ENCODE data around the gene TIA1.
A peak's percentile ranks its signal among the peaks of the same experiment; 100 is the strongest.
"Not testable (repeated sequence)": the region's sequence is repeated elsewhere in the genome, so short reads cannot be mapped to it uniquely, and the experiment has no call there.

TIA1 gene

DNA sequence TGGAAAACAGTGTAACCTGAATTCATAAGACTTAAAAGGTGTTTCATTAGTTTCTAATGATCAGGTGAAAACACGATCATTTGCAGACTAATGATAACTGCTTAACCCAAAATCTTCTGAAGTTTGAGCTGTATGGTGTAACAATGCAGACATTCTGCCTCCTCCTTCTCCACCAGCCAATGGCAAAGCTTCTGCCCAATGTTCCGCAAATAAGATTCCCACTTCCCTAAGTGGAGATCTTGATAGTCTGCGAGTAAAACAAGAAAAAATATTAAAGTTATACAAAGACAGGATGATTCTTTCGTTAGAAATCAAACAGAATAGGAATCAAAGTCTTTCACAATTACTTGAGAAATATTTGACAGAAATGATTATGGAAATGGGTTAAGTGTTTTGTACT is 65.7 kb downstream of the TIA1 start:
- DNase-seq (ENCODE audit: insufficient read length): no peak
- peak; percentile 24 for FAIRE-seq
- TF ChIP-seq TAF1 (IDR thresholded peaks at IDR 0.05; ENCODE audit: borderline replicate concordance, low read depth, low read length) (no peak), POLR2AphosphoS5 (IDR thresholded peaks at IDR 0.05; ENCODE audit: low read depth, low read length) (no peak), POLR2A (IDR thresholded peaks at IDR 0.05; ENCODE audit: low read depth, low read length) (no peak)

DNA sequence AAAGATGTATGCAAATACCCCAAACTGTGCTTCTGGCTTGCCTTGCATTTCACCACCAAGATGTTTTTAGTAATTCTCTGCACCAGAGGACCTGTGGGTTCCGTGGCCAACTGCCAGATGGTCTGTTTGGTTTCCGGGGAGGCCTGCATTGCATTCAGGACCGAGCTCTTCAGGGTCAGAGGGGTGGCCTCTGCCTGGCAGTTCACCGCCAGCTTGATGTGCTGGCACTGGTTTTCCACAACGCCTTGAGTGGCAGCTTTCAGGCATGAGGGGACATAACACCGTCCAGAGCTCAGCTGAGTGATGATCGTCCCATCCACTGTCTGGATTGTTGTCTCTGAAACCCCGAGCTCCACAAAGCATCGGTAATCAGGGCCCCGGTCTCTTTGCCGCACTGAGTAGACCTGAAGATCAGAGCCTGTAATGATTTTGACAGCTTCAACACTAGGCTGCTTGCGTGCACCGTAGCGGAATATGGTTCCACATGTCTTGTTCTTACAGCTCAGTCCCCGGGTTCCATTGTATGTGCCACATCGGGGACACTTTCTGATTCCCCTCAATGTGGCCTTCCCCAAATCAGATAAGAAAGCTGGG is 67.0 kb downstream of the TIA1 start:
- DNase-seq (ENCODE audit: insufficient read length): peak; percentile 57
- peak; percentile 93 for FAIRE-seq
- peak; percentile 77 for TF ChIP-seq POLR2AphosphoS5 (IDR thresholded peaks at IDR 0.05; ENCODE audit: low read depth, low read length)
- no peak for TF ChIP-seq TAF1 (IDR thresholded peaks at IDR 0.05; ENCODE audit: borderline replicate concordance, low read depth, low read length)
- peak; percentile 74 for TF ChIP-seq POLR2A (IDR thresholded peaks at IDR 0.05; ENCODE audit: low read depth, low read length)

GRCh38 chr2:70173520-70173919 is 74.9 kb downstream of the TIA1 start:
- FAIRE-seq: no peak
- TF ChIP-seq POLR2AphosphoS5 (IDR thresholded peaks at IDR 0.05; ENCODE audit: low read depth, low read length) (no peak), TAF1 (IDR thresholded peaks at IDR 0.05; ENCODE audit: borderline replicate concordance, low read depth, low read length) (no peak)
- no peak for DNase-seq (ENCODE audit: insufficient read length)

DNA sequence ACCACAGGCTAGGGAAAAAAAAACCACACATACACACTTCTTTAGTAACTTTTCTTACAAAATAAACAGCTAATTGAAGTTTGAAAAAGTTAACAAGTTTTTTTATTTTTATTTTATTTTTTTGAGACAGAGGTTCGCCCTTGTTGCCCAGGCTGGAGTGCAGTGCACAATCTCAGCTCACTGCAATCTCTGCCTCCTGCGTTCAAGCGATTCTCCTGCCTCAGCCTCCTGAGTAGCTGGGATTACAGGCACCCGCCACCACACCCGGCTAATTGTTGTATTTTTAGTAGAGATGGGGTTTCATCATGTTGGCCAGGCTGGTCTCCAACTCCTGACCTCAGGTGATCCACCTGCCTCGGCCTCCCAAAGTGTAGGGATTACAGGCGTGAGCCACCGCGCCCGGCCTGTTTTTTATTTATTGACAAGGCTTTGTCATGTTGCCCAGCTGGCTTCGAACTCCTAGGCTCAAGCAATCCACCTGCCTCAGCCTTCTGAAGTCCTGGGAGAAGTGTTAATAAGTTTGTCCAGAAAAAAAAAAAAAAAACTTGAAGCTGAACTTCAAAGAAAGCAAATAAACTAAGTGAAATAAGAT is 78.7 kb downstream of the TIA1 start:
- not testable (repeated sequence) for DNase-seq (ENCODE audit: insufficient read length); FAIRE-seq

- TF ChIP-seq TAF1 (IDR thresholded peaks at IDR 0.05; ENCODE audit: borderline replicate concordance, low read depth, low read length) (no peak), POLR2AphosphoS5 (IDR thresholded peaks at IDR 0.05; ENCODE audit: low read depth, low read length) (peak; percentile 49; the same call in 1 of the 2 replicates), POLR2A (IDR thresholded peaks at IDR 0.05; ENCODE audit: low read depth, low read length) (no peak)
- FAIRE-seq (peak; percentile 70), DNase-seq (ENCODE audit: insufficient read length) (no peak)
Measured at GRCh38 chr2:70161069-70161534, 87.3 kb downstream of the TIA1 start.

- no peak for FAIRE-seq
- no peak for DNase-seq (ENCODE audit: insufficient read length)
- no peak for TF ChIP-seq POLR2A (IDR thresholded peaks at IDR 0.05; ENCODE audit: low read depth, low read length)
- no peak for TF ChIP-seq TAF1 (IDR thresholded peaks at IDR 0.05; ENCODE audit: borderline replicate concordance, low read depth, low read length)
- no peak for TF ChIP-seq POLR2AphosphoS5 (IDR thresholded peaks at IDR 0.05; ENCODE audit: low read depth, low read length)
Measured at GRCh38 chr2:70160545-70160944, 87.9 kb downstream of the TIA1 start.

All from GM12892 (cell line).